Common myeloid progenitor, CD34-positive (primary cell): ENCODE measurements around the gene ARMCX6.
A peak's percentile ranks its signal among the peaks of the same experiment; 100 is the strongest.
"Not testable (repeated sequence)": the region's sequence is repeated elsewhere in the genome, so short reads cannot be mapped to it uniquely, and the experiment has no call there.

Source experiments
- CTCF ChIA-PET: fragments of 350-600 bp; sonication (Branson Sonifier 250); formaldehyde crosslinking; loops from one replicate; lab custom pipeline; 2021; ENCODE audit warnings: antibody characterized with exemption; lab: Charles Lee
- POLR2A ChIA-PET: fragments of 350-600 bp; sonication (Branson Sonifier 250); formaldehyde crosslinking; loops from one replicate; lab custom pipeline; 2021; ENCODE audit warnings: antibody characterized with exemption; lab: Charles Lee
- DNase-seq, 3 donors: peaks; one replicate each; pipeline versions ENCODE4 v3.0.0 to v3.0.0-alpha.2; 2013
- H3K27ac ChIP-seq, 2 experiments: 1 replicate in 1 of 2; 2 replicates in 1 of 2; pipeline ENCODE4 v1.7.0; 2013; ENCODE audit warnings: inconsistent platforms in 2 of 2, low read length in 2 of 2, mild to moderate bottlenecking in 2 of 2, low read depth in 1 of 2, moderate library complexity in 1 of 2; ENCODE audit not compliant: severe bottlenecking in 2 of 2, insufficient read depth in 1 of 2, poor library complexity in 1 of 2
- H3K27me3 ChIP-seq, 5 experiments: replicated peaks in 2 of 5; 1 replicate in 3 of 5; 2 replicates in 2 of 5; pipeline versions ENCODE4 v1.6.1 to v1.7.0; 2013; ENCODE audit warnings: low read length in 4 of 5, mild to moderate bottlenecking in 2 of 5, moderate library complexity in 2 of 5, inconsistent platforms in 1 of 5; ENCODE audit not compliant: insufficient read depth in 5 of 5, control insufficient read depth in 4 of 5
- H3K36me3 ChIP-seq, 4 experiments: 1 replicate in 2 of 4; 2 replicates in 2 of 4; pipeline versions ENCODE4 v1.6.1 to v1.7.0; 2013; ENCODE audit warnings: low read length in 3 of 4, control low read depth in 1 of 4, mild to moderate bottlenecking in 1 of 4; ENCODE audit not compliant: control insufficient read depth in 4 of 4, insufficient read depth in 4 of 4
- H3K4me1 ChIP-seq, 4 experiments: 1 replicate in 3 of 4; 2 replicates in 1 of 4; pipeline versions ENCODE4 v1.6.1 to v1.7.1; 2013; ENCODE audit warnings: low read length in 3 of 4, mild to moderate bottlenecking in 3 of 4, control low read depth in 1 of 4, inconsistent platforms in 1 of 4, moderate library complexity in 1 of 4; ENCODE audit not compliant: control insufficient read depth in 4 of 4, insufficient read depth in 4 of 4; ENCODE audit errors: control extremely low read depth in 1 of 4
- H3K4me3 ChIP-seq, 7 experiments: 1 replicate in 4 of 7; 2 replicates in 3 of 7; pipeline versions ENCODE4 v1.5.1 to v1.7.0; 2013; ENCODE audit warnings: mild to moderate bottlenecking in 7 of 7, low read length in 6 of 7, moderate library complexity in 6 of 7, inconsistent platforms in 2 of 7, low read depth in 2 of 7, control low read depth in 1 of 7; ENCODE audit not compliant: insufficient read depth in 4 of 7, control insufficient read depth in 1 of 7; ENCODE audit errors: extremely low read depth in 1 of 7
- H3K9me3 ChIP-seq, 5 experiments: 1 replicate in 4 of 5; 2 replicates in 1 of 5; pipeline versions ENCODE4 v1.6.1 to v1.7.1; 2013; ENCODE audit warnings: low read length in 4 of 5, mild to moderate bottlenecking in 2 of 5, inconsistent platforms in 1 of 5, low read depth in 1 of 5, moderate library complexity in 1 of 5; ENCODE audit not compliant: control insufficient read depth in 4 of 5, insufficient read depth in 2 of 5; ENCODE audit errors: control extremely low read depth in 1 of 5
- WGBS: methylation state at CpG from one replicate; pipeline ENCODE4 v1.1.5; 2013; ENCODE audit not compliant: insufficient coverage; 5-methylcytosine and 5-hydroxymethylcytosine counted together

ARMCX6 gene

DNA sequence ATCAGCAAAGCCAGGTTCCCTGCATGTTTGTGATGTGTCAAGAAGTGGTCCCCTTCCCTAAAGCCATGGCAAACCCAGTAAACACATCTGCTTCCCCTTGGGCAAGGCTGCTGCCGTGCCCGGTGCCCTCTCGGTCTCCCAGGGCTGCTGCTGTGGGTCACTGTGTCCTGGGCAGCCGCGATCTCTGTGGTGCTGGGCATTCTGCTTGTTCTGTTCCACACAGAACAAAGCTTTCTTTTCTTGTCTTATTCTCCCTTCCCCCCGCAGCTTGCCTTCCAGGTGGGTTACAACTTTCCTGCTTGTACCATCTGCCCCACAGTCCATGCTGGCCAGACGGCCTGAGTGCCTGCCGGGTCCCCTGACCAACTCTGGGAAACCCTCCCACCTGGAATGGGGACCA lies 18.2 kb downstream of the ARMCX6 start:
- H3K27ac ChIP-seq, H3K27me3 ChIP-seq, H3K4me1 ChIP-seq, DNase-seq, CTCF ChIA-PET, H3K4me3 ChIP-seq, H3K9me3 ChIP-seq, POLR2A ChIA-PET, H3K36me3 ChIP-seq: not testable (repeated sequence)
- WGBS, result 91% methylated on average over 5 of the region's 8 CpGs

- Histone ChIP-seq H3K4me3 (no peak overlapping the region), H3K4me1 (no peaks in the 10 kb centered on the region), H3K9me3 (no peaks in the 10 kb centered on the region), H3K27me3 (peaks cover 0 to 6% (median 2%) of the 10 kb centered on the region in 5 experiments), H3K27ac (no peak overlapping the region), H3K36me3 (no peaks in the 10 kb centered on the region)
- WGBS, result no CpG with 5 or more reads among the region's 5 CpGs
- CTCF ChIA-PET, result interaction anchor here (1.0 to 4.7 kb wide), 3 partner anchors 46 to 180 kb away, joined by 3 to 18 read pairs (median 8); partner anchors contain the start of gene ARMCX1
- peak; percentile 69 to 83 (median 81) for DNase-seq
- POLR2A ChIA-PET, result interaction anchor here (0.6 kb wide), 1 partner anchor 335 kb away, joined by 5 read pairs; no protein-coding TSS in a partner anchor
Measured at GRCh38 chrX:101595739-101596419, 21.9 kb downstream of the ARMCX6 start.
